ENCODE results near the gene GRPR. TPM values are rescaled to one million over a fixed set of nuclear protein-coding genes. Genes with fewer than 3 reads are reported as not detected.
"Not testable (repeated sequence)": the region's sequence is repeated elsewhere in the genome, so short reads cannot be mapped to it uniquely, and the experiment has no call there.

Gene GRPR
- total RNA-seq, 4 donors from 2014 or later = not detected

DNA sequence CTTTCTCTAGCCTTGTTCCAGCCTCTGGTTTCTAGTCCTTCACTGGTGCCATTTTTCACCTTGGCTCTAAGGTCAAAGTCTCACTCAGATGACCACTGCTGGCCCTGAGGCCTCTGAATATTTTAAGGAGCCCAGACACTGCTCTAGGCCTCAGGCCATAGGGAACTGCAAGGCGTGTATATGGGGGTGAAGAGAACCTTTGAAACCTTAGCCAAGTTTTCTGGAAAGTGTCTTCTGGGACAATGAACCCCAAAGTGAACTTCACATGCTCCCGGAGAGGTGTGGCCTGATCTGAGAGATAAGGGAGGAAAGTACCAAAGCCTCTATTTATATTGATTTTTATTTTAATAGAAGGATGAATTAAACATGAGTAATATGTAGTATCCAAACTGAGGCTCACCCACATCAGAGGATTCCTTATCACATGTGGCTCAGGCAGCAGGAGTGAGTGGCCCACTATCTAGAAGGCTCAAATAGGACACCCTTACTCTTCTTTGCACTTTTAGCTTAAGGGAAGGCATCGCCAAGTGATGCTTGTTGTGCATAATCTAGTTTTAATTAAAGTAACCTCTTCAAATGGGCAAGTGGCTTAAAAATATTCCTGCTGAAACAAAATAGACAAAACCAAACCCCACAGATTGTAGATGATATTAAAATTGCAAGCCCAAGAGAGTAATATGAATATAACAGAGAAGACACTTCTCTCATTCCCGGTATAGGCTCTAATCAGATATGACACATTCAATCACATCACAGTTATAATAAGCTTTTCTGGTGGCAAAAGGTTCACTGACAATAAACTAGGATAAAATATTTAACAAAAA is 18.3 kb downstream of the GRPR start:
- Histone ChIP-seq H3K4me3 (no peak overlapping the region), H3K27me3 (no peaks in the 10 kb centered on the region), H3K36me3 (no peaks in the 10 kb centered on the region), H3K9me3 (no peaks in the 10 kb centered on the region), H3K4me1 (no peaks in the 10 kb centered on the region), H3K27ac (no peak overlapping the region)
- no peak for DNase-seq (ENCODE audit: low spot score in 2 of 2)
- TF ChIP-seq POLR2AphosphoS5 (IDR thresholded peaks at IDR 0.05) (no peak), EP300 (IDR thresholded peaks at IDR 0.05) (no peak), POLR2A (IDR thresholded peaks at IDR 0.05) (no peak)
- TF ChIP-seq, protein P1, sequence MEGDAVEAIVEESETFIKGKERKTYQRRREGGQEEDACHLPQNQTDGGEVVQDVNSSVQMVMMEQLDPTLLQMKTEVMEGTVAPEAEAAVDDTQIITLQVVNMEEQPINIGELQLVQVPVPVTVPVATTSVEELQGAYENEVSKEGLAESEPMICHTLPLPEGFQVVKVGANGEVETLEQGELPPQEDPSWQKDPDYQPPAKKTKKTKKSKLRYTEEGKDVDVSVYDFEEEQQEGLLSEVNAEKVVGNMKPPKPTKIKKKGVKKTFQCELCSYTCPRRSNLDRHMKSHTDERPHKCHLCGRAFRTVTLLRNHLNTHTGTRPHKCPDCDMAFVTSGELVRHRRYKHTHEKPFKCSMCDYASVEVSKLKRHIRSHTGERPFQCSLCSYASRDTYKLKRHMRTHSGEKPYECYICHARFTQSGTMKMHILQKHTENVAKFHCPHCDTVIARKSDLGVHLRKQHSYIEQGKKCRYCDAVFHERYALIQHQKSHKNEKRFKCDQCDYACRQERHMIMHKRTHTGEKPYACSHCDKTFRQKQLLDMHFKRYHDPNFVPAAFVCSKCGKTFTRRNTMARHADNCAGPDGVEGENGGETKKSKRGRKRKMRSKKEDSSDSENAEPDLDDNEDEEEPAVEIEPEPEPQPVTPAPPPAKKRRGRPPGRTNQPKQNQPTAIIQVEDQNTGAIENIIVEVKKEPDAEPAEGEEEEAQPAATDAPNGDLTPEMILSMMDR (IDR thresholded peaks at IDR 0.05) = no peak
- 85% methylated on average over 4 of the region's 4 CpGs for WGBS

DNA sequence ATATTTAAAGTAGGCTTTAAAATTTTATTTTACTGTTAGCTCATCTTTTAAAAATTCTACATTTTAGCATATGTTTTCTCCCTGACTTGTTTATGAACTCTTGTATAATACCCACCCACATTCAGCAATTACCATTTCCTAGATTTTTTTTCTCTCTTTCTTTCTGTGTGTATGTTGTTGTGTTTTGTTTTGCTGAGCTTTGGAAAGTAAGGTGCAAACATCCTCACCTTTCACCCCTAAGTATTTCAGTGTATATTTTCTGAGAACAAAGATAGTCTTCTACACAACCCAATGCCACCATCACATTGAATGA is 18.8 kb downstream of the GRPR start:
- H3K4me3 ChIP-seq = no peak overlapping the region
- no peaks in the 10 kb centered on the region for H3K36me3 ChIP-seq
- H3K4me1 ChIP-seq = no peaks in the 10 kb centered on the region
- H3K9me3 ChIP-seq = no peaks in the 10 kb centered on the region
- no peak overlapping the region for H3K27ac ChIP-seq
- TF ChIP-seq POLR2A (IDR thresholded peaks at IDR 0.05) (no peak), POLR2AphosphoS5 (IDR thresholded peaks at IDR 0.05) (no peak), EP300 (IDR thresholded peaks at IDR 0.05) (no peak)
- TF ChIP-seq, protein P1 (IDR thresholded peaks at IDR 0.05) = no peak
- H3K27me3 ChIP-seq = no peaks in the 10 kb centered on the region
- no peak for DNase-seq (ENCODE audit: low spot score in 2 of 2)

DNA sequence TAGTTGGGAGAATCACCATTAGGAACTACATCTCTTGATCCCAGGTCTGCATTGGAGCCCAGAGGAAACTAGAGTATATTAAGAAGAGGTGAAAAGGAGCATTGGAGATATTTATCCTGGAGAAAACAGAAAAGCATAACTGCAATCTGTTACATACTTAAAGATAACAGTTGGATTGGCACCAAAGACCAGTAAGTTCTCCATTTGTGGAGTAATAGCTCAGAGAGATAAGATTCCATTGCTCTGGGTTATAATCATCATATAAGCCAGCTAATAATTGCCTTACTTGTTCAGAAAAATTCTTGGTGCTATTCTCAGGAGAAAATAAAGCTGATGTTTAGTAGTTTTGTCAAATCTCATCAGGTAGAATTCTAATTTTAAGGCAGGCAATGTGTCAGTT is 20.6 kb downstream of the GRPR start:
- no peak for DNase-seq (ENCODE audit: low spot score in 2 of 2)
- no peaks in the 10 kb centered on the region for H3K27me3 ChIP-seq
- no peaks in the 10 kb centered on the region for H3K4me1 ChIP-seq

DNA sequence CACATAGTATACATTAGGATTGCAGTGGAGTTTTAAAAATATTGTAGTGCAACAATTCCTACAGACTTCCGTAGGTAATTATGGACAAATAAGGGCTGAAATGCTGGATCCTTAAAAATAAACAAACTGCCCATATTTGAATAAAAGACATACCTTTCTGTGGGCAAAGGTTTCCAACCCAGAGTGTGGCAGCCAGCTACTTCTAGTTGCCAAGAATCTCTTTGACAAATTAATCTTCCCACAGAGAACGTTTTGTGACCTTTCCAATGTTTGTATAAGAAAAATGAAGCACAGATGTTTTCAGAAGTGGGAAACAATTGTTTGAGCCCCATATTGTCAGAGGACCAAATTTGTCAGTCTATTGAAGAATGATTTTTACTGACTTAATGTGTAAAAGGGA is 21.1 kb downstream of the GRPR start:
- H3K9me3 ChIP-seq = no peaks in the 10 kb centered on the region
- H3K4me1 ChIP-seq = no peaks in the 10 kb centered on the region
- TF ChIP-seq EP300 (IDR thresholded peaks at IDR 0.05) = no peak
- TF ChIP-seq, protein P1 (IDR thresholded peaks at IDR 0.05) = no peak
- WGBS = 53% methylated on average over 2 of the region's 2 CpGs
- no peaks in the 10 kb centered on the region for H3K36me3 ChIP-seq
- no peak overlapping the region for H3K27ac ChIP-seq
- DNase-seq (ENCODE audit: low spot score in 2 of 2) = no peak
- H3K27me3 ChIP-seq = no peaks in the 10 kb centered on the region
- H3K4me3 ChIP-seq = no peak overlapping the region

More for the DNA sequence above, 20.6 kb downstream of the GRPR start:
- no peaks in the 10 kb centered on the region for H3K9me3 ChIP-seq
- no peaks in the 10 kb centered on the region for H3K36me3 ChIP-seq
- H3K27ac ChIP-seq = no peak overlapping the region
- TF ChIP-seq EP300 (IDR thresholded peaks at IDR 0.05) = no peak
- no peak overlapping the region for H3K4me3 ChIP-seq

DNA sequence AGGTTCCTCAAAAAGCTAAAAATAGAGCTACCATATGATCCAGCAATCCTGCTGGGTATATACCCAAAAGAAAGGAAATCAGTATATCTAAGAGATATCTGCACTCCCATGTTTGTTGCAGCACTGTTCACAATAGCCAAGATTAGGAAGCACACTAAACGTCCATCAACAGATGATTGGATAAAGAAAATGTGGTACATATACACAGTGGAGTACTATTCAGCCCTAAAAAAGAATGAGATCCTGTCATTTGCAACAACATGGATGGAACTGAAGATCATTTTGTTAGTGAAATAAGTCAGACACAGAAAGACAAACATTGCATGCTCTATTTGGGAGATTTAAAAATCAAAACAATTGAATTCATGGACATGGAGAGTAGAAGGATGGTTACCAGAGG is 21.7 kb downstream of the GRPR start:
- not testable (repeated sequence) for H3K27ac ChIP-seq
- 68% methylated on average over 1 of the region's 1 CpG for WGBS

DNA sequence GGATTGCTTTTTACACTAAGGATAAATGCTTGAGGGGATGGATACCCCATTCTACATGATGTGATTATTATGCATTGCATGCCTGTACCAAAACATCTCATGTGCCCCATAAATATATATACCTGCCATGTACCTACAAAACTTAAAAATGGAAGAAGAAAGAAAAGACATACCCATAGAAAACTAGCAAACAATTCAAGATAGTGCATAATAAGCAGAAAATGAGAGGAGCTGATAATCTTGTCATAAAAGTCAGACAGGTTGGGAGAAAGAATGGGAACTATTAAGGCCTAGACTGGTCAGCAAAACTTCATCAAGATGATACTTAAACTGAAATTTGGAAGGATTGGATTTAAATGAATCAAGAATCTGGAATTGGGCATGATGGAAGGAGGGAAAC is 22.3 kb downstream of the GRPR start:
- Histone ChIP-seq H3K36me3 (no peaks in the 10 kb centered on the region), H3K9me3 (no peaks in the 10 kb centered on the region), H3K27ac (no peak overlapping the region), H3K27me3 (no peaks in the 10 kb centered on the region), H3K4me3 (no peak overlapping the region), H3K4me1 (no peaks in the 10 kb centered on the region)
- no peak for DNase-seq (ENCODE audit: low spot score in 2 of 2)
- TF ChIP-seq EP300 (IDR thresholded peaks at IDR 0.05) = no peak
- TF ChIP-seq POLR2A (IDR thresholded peaks at IDR 0.05) = no peak
- no peak for TF ChIP-seq POLR2AphosphoS5 (IDR thresholded peaks at IDR 0.05)
- TF ChIP-seq, protein P1 (IDR thresholded peaks at IDR 0.05) = no peak

More for the DNA sequence above, 21.7 kb downstream of the GRPR start:
- H3K4me3 ChIP-seq; H3K9me3 ChIP-seq; H3K27me3 ChIP-seq; DNase-seq (ENCODE audit: low spot score in 2 of 2); H3K36me3 ChIP-seq; H3K4me1 ChIP-seq: not testable (repeated sequence)
